HL-60 (cell line): ENCODE measurements around the gene IFRD2.
A peak's percentile ranks its signal among the peaks of the same experiment; 100 is the strongest.

Source experiments
- GABPA ChIP-seq: IDR thresholded peaks from 2 replicates; pipeline ENCODE4 v1.6.1; 2012; ENCODE audit warnings: low read depth
- POLR2AphosphoS5 ChIP-seq: IDR thresholded peaks from 2 replicates; pipeline ENCODE4 v1.6.1; 2012; ENCODE audit warnings: low read depth
- REST ChIP-seq: IDR thresholded peaks from 2 replicates; pipeline ENCODE4 v1.6.1; 2012; ENCODE audit warnings: low read depth; ENCODE audit not compliant: insufficient replicate concordance
- TF ChIP-seq, protein P1 (sequence below): IDR thresholded peaks from one replicate; pipeline ENCODE4 v1.5.1; 2011; ENCODE audit warnings: low read length, control low read depth, inconsistent platforms; ENCODE audit not compliant: insufficient read depth

DNA sequence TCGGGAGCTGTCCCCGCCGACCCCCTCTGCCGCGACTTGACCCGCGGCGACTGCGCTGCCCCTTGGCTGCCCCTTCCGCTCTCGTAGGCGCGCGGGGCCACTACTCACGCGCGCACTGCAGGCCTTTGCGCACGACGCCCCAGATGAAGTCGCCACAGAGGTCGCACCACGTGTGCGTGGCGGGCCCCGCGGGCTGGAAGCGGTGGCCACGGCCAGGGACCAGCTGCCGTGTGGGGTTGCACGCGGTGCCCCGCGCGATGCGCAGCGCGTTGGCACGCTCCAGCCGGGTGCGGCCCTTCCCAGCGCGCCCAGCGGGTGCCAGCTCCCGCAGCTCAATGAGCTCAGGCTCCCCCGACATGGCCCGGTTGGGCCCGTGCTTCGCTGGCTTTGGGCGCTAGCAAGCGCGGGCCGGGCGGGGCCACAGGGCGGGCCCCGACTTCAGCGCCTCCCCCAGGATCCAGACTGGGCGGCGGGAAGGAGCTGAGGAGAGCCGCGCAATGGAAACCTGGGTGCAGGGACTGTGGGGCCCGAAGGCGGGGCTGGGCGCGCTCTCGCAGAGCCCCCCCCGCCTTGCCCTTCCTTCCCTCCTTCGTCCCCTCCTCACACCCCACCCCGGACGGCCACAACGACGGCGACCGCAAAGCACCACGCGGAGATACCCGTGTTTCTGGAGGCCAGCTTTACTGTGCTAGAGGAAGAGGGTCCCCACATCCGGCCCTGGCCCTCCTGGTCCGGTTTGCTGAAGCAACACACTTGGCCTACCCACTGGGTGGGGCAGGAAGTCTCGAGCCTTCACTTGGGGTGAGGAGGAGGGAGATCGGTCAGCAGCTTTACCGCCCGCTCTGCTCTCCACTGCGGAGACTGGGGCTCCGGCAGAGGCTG, 48.5 kb upstream of the IFRD2 start, which contains the start of gene RASSF1:
- TF ChIP-seq, protein P1, sequence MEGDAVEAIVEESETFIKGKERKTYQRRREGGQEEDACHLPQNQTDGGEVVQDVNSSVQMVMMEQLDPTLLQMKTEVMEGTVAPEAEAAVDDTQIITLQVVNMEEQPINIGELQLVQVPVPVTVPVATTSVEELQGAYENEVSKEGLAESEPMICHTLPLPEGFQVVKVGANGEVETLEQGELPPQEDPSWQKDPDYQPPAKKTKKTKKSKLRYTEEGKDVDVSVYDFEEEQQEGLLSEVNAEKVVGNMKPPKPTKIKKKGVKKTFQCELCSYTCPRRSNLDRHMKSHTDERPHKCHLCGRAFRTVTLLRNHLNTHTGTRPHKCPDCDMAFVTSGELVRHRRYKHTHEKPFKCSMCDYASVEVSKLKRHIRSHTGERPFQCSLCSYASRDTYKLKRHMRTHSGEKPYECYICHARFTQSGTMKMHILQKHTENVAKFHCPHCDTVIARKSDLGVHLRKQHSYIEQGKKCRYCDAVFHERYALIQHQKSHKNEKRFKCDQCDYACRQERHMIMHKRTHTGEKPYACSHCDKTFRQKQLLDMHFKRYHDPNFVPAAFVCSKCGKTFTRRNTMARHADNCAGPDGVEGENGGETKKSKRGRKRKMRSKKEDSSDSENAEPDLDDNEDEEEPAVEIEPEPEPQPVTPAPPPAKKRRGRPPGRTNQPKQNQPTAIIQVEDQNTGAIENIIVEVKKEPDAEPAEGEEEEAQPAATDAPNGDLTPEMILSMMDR: no peak
- TF ChIP-seq POLR2AphosphoS5 (peak; percentile 80), GABPA (peak; percentile 65), REST (peak; percentile 57)
